Measurements from ENCODE around the gene WDR75. TPM values are rescaled to one million over a fixed set of nuclear protein-coding genes. Genes with fewer than 3 reads are reported as not detected.
A peak's percentile ranks its signal among the peaks of the same experiment; 100 is the strongest.

The WDR75 gene
- total and polyA plus RNA-seq, 5 donors, result 12.6 to 20.0 (median 18.8) TPM

DNA sequence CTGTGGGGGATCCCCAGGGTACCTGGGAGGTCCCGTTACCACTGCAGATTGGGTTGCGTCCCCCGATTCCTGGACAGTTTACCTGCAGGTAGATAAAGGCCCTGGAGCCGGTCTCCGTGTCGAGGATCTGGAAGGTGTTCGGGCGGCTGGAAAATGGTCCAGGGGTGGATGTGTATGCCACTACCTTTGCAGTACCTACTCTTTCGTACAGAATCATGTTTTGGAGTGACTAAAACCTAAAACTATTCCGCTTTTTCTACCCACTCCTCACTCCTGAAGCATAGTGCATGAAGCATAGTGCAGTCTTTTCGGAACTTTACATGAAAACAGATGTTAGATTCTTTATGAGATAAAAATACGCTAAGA, 418 bp downstream of the WDR75 start:
- Histone ChIP-seq H3K27ac (ENCODE audit: low read length) (peak overlapping the region; percentile 92), H3K9me3 (ENCODE audit: control insufficient read depth, low read length) (no peaks in the 10 kb centered on the region), H3K27me3 (ENCODE audit: control insufficient read depth, insufficient read depth) (no peaks in the 10 kb centered on the region), H3K4me1 (ENCODE audit: control insufficient read depth, insufficient read depth, low read length) (no peaks in the 10 kb centered on the region), H3K4me3 (ENCODE audit: low read length) (peak overlapping the region; percentile 82)
- WGBS, result under 1% methylated on average over 12 of the region's 12 CpGs
- intact Hi-C loops (cut with DNase I), result no loop called here
- ATAC-seq (peak in 1 of 2 donors; percentile 47), DNase-seq (no peak)

DNA sequence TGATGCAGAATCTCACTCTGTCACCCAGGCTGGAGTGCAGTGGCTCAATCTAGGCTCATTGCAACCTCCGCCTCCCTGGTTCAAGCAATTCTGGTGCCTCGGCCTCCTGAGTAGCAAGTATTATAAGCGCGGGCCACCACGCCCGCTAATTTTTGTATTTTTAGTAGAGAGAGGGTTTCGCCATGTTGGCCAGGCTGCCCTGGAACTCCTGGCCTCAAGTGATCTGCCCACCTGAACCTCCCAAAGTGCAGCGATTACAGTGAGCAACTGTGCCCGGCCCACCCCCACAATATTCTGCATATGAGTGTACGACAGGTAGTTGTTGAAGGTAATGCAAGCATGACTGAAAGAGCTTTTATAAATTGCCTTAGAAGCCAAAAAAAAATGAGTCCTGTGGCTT, 1.2 kb downstream of the WDR75 start:
- peak in 1 of 3 donors; percentile 11 for DNase-seq
- ATAC-seq, result no peak
- intact Hi-C loops (cut with DNase I), result no loop called here
- 94% methylated on average over 10 of the region's 10 CpGs for WGBS
- Histone ChIP-seq H3K27ac (ENCODE audit: low read length) (no peak overlapping the region), H3K4me1 (ENCODE audit: control insufficient read depth, insufficient read depth, low read length) (no peaks in the 10 kb centered on the region), H3K9me3 (ENCODE audit: control insufficient read depth, low read length) (no peaks in the 10 kb centered on the region), H3K4me3 (ENCODE audit: low read length) (peak overlapping the region; percentile 82), H3K27me3 (ENCODE audit: control insufficient read depth, insufficient read depth) (no peaks in the 10 kb centered on the region)

GRCh38 chr2:189444322-189444721, 3.0 kb downstream of the WDR75 start:
- 88% methylated on average over 1 of the region's 1 CpG for WGBS
- no peaks in the 10 kb centered on the region for H3K9me3 ChIP-seq (ENCODE audit: control insufficient read depth, low read length)
- no peaks in the 10 kb centered on the region for H3K27me3 ChIP-seq (ENCODE audit: control insufficient read depth, insufficient read depth)
- no peak overlapping the region for H3K27ac ChIP-seq (ENCODE audit: low read length)
- no peak overlapping the region for H3K4me3 ChIP-seq (ENCODE audit: low read length)
- intact Hi-C loops (cut with DNase I), result no loop called here
- H3K4me1 ChIP-seq (ENCODE audit: control insufficient read depth, insufficient read depth, low read length), result no peaks in the 10 kb centered on the region
- no peak for ATAC-seq
- DNase-seq, result no peak

DNA sequence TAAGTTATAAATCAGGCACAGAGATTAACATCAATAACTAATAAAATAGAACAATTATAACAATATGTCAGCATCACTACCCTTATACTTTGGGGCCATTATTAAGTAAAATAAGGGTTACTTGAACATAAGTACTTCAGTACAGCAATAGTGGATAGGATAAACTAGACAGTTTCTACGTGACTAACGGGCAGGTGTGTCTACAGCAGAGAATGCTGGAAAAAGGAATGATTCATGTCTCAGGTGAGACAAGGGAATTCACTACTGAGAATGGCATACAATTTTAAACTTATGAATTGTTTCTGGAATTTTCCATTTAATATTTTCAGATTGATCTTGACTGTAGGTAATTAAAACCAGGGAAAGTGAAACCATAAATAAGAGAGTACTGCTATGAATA, 5.5 kb downstream of the WDR75 start:
- H3K4me1 ChIP-seq (ENCODE audit: control insufficient read depth, insufficient read depth, low read length), result no peaks in the 10 kb centered on the region
- intact Hi-C loops (cut with DNase I), result no loop called here
- no peak overlapping the region for H3K27ac ChIP-seq (ENCODE audit: low read length)
- no peaks in the 10 kb centered on the region for H3K9me3 ChIP-seq (ENCODE audit: control insufficient read depth, low read length)
- no peaks in the 10 kb centered on the region for H3K27me3 ChIP-seq (ENCODE audit: control insufficient read depth, insufficient read depth)
- 90% methylated on average over 2 of the region's 2 CpGs for WGBS
- ATAC-seq (no peak), DNase-seq (no peak)
- H3K4me3 ChIP-seq (ENCODE audit: low read length), result no peak overlapping the region

GRCh38 chr2:189454009-189454408, 12.7 kb downstream of the WDR75 start:
- H3K4me3 ChIP-seq (ENCODE audit: low read length), result no peak overlapping the region
- no peaks in the 10 kb centered on the region for H3K27me3 ChIP-seq (ENCODE audit: control insufficient read depth, insufficient read depth)
- H3K27ac ChIP-seq (ENCODE audit: low read length), result no peak overlapping the region
- 27% methylated on average over 2 of the region's 2 CpGs for WGBS
- ATAC-seq (peak in 1 of 2 donors; percentile 55), DNase-seq (no peak)
- H3K4me1 ChIP-seq (ENCODE audit: control insufficient read depth, insufficient read depth, low read length), result no peaks in the 10 kb centered on the region
- no peaks in the 10 kb centered on the region for H3K9me3 ChIP-seq (ENCODE audit: control insufficient read depth, low read length)
- intact Hi-C loops (cut with DNase I), result no loop called here

GRCh38 chr2:189465076-189465475, 23.8 kb downstream of the WDR75 start:
- 92% methylated on average over 1 of the region's 1 CpG for WGBS
- Histone ChIP-seq H3K27me3 (ENCODE audit: control insufficient read depth, insufficient read depth) (no peaks in the 10 kb centered on the region), H3K9me3 (ENCODE audit: control insufficient read depth, low read length) (no peaks in the 10 kb centered on the region), H3K27ac (ENCODE audit: low read length) (no peak overlapping the region), H3K4me1 (ENCODE audit: control insufficient read depth, insufficient read depth, low read length) (no peaks in the 10 kb centered on the region), H3K4me3 (ENCODE audit: low read length) (no peak overlapping the region)
- intact Hi-C loops (cut with DNase I), result loop anchor here in 2 of 4 donors (5.0 to 10.0 kb wide), 3 partner anchors 110 to 170 kb away; no protein-coding TSS in a partner anchor
- DNase-seq (no peak), ATAC-seq (no peak)

- no peaks in the 10 kb centered on the region for H3K9me3 ChIP-seq (ENCODE audit: control insufficient read depth, low read length)
- H3K27me3 ChIP-seq (ENCODE audit: control insufficient read depth, insufficient read depth), result no peaks in the 10 kb centered on the region
- H3K27ac ChIP-seq (ENCODE audit: low read length), result no peak overlapping the region
- no peak for DNase-seq
- intact Hi-C loops (cut with DNase I), result loop anchor here in 2 of 4 donors (5.0 to 10.0 kb wide), 3 partner anchors 109 to 169 kb away; no protein-coding TSS in a partner anchor
- WGBS, result 62% methylated on average over 3 of the region's 3 CpGs
- H3K4me3 ChIP-seq (ENCODE audit: low read length), result no peak overlapping the region
- ATAC-seq, result no peak
- H3K4me1 ChIP-seq (ENCODE audit: control insufficient read depth, insufficient read depth, low read length), result no peaks in the 10 kb centered on the region
Measured at GRCh38 chr2:189465478-189465877, 24.2 kb downstream of the WDR75 start.

DNA sequence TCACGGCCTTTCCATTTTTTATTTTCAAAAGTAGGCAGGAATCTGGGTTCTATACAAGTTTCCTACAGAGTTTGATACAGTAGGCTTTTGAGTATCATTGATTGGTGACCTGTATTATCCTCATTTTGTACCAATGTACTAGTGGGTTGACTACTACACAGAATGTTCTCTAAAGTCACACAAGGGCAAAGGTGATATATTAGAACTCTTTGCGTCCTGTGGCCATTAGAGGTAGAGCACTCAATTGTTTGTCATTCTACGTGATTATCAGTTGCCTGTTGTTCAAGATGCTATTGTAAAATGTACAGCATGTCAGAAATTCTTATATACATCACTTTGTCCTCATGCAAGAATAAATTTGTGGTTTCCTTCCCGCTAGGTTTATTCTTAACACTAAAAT, 24.8 kb downstream of the WDR75 start:
- H3K4me3 ChIP-seq (ENCODE audit: low read length), result no peak overlapping the region
- H3K27ac ChIP-seq (ENCODE audit: low read length), result no peak overlapping the region
- H3K9me3 ChIP-seq (ENCODE audit: control insufficient read depth, low read length), result no peaks in the 10 kb centered on the region
- WGBS, result 89% methylated on average over 4 of the region's 4 CpGs
- H3K4me1 ChIP-seq (ENCODE audit: control insufficient read depth, insufficient read depth, low read length), result no peaks in the 10 kb centered on the region
- intact Hi-C loops (cut with DNase I), result loop anchor here in 2 of 4 donors (5.0 to 10.0 kb wide), 3 partner anchors 109 to 169 kb away; no protein-coding TSS in a partner anchor
- no peak for DNase-seq
- no peaks in the 10 kb centered on the region for H3K27me3 ChIP-seq (ENCODE audit: control insufficient read depth, insufficient read depth)
- no peak for ATAC-seq

GRCh38 chr2:189466656-189467055, 25.4 kb downstream of the WDR75 start:
- Histone ChIP-seq H3K27me3 (ENCODE audit: control insufficient read depth, insufficient read depth) (no peaks in the 10 kb centered on the region), H3K4me3 (ENCODE audit: low read length) (no peak overlapping the region), H3K9me3 (ENCODE audit: control insufficient read depth, low read length) (no peaks in the 10 kb centered on the region), H3K27ac (ENCODE audit: low read length) (no peak overlapping the region), H3K4me1 (ENCODE audit: control insufficient read depth, insufficient read depth, low read length) (no peaks in the 10 kb centered on the region)
- ATAC-seq (peak in 1 of 2 donors; percentile 67), DNase-seq (no peak)
- intact Hi-C loops (cut with DNase I), result loop anchor here in 2 of 4 donors (5.0 to 10.0 kb wide), 3 partner anchors 108 to 168 kb away; no protein-coding TSS in a partner anchor

- 89% methylated on average over 1 of the region's 1 CpG for WGBS
- Histone ChIP-seq H3K4me1 (ENCODE audit: control insufficient read depth, insufficient read depth, low read length) (no peaks in the 10 kb centered on the region), H3K9me3 (ENCODE audit: control insufficient read depth, low read length) (no peaks in the 10 kb centered on the region), H3K4me3 (ENCODE audit: low read length) (no peak overlapping the region), H3K27me3 (ENCODE audit: control insufficient read depth, insufficient read depth) (no peaks in the 10 kb centered on the region), H3K27ac (ENCODE audit: low read length) (no peak overlapping the region)
- intact Hi-C loops (cut with DNase I), result loop anchor here in 2 of 4 donors (5.0 to 10.0 kb wide), 3 partner anchors 108 to 168 kb away; no protein-coding TSS in a partner anchor
- DNase-seq, result no peak
- no peak for ATAC-seq
Measured at GRCh38 chr2:189467160-189467559, 25.9 kb downstream of the WDR75 start.

DNA sequence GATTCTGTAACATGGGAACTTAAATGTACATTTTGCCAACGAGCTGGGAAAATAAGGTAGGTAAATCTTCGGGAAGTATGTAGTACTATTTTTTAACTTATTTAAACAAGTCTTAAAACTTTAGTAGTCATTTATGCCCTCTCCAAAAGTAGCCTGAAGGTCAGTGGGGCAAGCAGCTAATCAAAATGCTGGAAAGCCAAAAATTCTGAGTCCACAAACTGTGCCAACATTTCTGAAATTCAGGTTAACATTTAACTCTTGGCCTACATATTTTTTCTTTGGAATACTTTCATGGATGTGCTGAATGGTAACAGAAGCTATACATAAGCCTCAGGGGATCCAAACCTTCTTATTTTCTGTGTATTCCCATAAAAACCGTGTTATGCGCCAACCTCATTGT, 26.3 kb downstream of the WDR75 start:
- no peaks in the 10 kb centered on the region for H3K27me3 ChIP-seq (ENCODE audit: control insufficient read depth, insufficient read depth)
- H3K27ac ChIP-seq (ENCODE audit: low read length), result no peak overlapping the region
- intact Hi-C loops (cut with DNase I), result loop anchor here in 2 of 4 donors (5.0 to 10.0 kb wide), 3 partner anchors 107 to 167 kb away; no protein-coding TSS in a partner anchor
- ATAC-seq, result no peak
- no peak overlapping the region for H3K4me3 ChIP-seq (ENCODE audit: low read length)
- no peaks in the 10 kb centered on the region for H3K4me1 ChIP-seq (ENCODE audit: control insufficient read depth, insufficient read depth, low read length)
- WGBS, result 89% methylated on average over 4 of the region's 4 CpGs
- no peaks in the 10 kb centered on the region for H3K9me3 ChIP-seq (ENCODE audit: control insufficient read depth, low read length)
- no peak for DNase-seq

GRCh38 chr2:189474526-189474925, 33.3 kb downstream of the WDR75 start:
- no peak for DNase-seq
- no peak overlapping the region for H3K27ac ChIP-seq (ENCODE audit: low read length)
- no peaks in the 10 kb centered on the region for H3K4me1 ChIP-seq (ENCODE audit: control insufficient read depth, insufficient read depth, low read length)
- WGBS, result 86% methylated on average over 4 of the region's 4 CpGs
- no peak overlapping the region for H3K4me3 ChIP-seq (ENCODE audit: low read length)
- H3K9me3 ChIP-seq (ENCODE audit: control insufficient read depth, low read length), result no peaks in the 10 kb centered on the region
- ATAC-seq, result no peak
- intact Hi-C loops (cut with DNase I), result loop anchor here in 1 of 4 donors (10.0 kb wide), 1 partner anchor 90 kb away; no protein-coding TSS in a partner anchor
- no peaks in the 10 kb centered on the region for H3K27me3 ChIP-seq (ENCODE audit: control insufficient read depth, insufficient read depth)

All from right cardiac atrium (tissue), 5 donors.